ENCODE results near the gene SIRT3. TPM values are rescaled to one million over a fixed set of nuclear protein-coding genes. Genes with fewer than 3 reads are reported as not detected.

SIRT3 gene
- total and polyA plus RNA-seq, 2 of the 4 experiments (the other 2 are of a cell fraction): 5.4 to 18.6 TPM

DNA sequence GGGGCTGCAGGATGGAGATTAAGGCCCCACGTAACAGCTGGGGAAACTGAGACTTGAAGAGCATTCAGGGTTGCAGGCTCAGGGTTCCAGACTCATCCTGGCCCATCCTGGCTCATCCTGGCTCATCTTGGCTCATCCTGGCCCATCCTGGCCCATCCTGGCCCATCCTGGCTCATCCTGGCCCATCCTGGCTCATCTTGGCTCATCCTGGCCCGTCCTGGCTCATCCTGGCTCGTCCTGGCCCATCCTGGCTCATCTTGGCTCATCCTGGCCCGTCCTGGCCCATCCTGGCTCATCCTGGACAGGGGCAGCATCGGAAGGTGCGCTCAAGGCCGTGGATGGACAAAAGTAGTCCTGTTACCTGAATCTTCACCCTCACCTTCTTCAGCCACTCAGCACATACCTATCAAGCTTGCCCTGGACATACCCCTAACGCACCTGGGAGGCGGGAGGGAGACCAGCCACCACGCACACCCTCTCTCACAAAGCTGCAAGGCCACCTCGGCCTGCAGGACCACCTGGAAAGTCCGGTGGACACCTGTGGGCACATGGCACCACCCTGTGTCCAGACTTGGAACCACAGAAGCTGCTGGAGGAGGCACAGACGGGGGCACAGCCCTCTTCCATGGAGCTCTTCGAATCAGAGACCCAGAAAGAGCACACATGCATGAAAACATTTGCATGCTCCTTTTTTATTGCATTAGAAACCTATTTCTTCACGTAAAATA lies 21.8 kb upstream of the SIRT3 start:
- no peak overlapping the region for H3K18ac ChIP-seq (ENCODE audit: low read depth, low read length)
- H2BK5ac ChIP-seq (ENCODE audit: low read depth, low read length, poor library complexity, severe bottlenecking): no peak overlapping the region
- no peak overlapping the region for H3K14ac ChIP-seq (replicated peaks; ENCODE audit: low read depth, low read length)
- H3K9ac ChIP-seq (ENCODE audit: low read depth, low read length): no peak overlapping the region
- H3K23ac ChIP-seq (ENCODE audit: low read depth, low read length): no peak overlapping the region
- no peak overlapping the region for H4K5ac ChIP-seq (ENCODE audit: low read depth, low read length)
- no peak for TF ChIP-seq FOS (IDR thresholded peaks at IDR 0.05; ENCODE audit: low read depth, low read length)
- TF ChIP-seq CTCF (conservative IDR thresholded peaks at IDR 0.05; ENCODE audit: low read depth, low read length): peak; percentile 14; the same call in 1 of the 2 replicates
- peak; percentile 5; the same call in 1 of the 2 replicates for TF ChIP-seq RAD21 (IDR thresholded peaks at IDR 0.05; ENCODE audit: low read length)
- H3K4ac ChIP-seq (ENCODE audit: low read depth, low read length): no peak overlapping the region
- no peak for DNase-seq
- H2AK9ac ChIP-seq (replicated peaks; ENCODE audit: low read depth, low read length, poor library complexity): no peak overlapping the region
- H3K36me3 ChIP-seq (ENCODE audit: control insufficient read depth, insufficient read depth, low read length): peaks cover 9% of the 10 kb centered on the region
- H2BK120ac ChIP-seq (ENCODE audit: low read depth, low read length): no peak overlapping the region
- H2BK20ac ChIP-seq (ENCODE audit: low read depth, low read length): no peak overlapping the region
- BruUV-seq (replicated peaks): no TSS peak
- dilution Hi-C loops (cut with HindIII; ENCODE audit: low sequenced_read_pairs, unreplicated experiment) (no loop called here), intact Hi-C loops (cut with micrococcal nuclease) (no loop called here), in situ Hi-C loops (cut with MboI; ENCODE audit: low sequenced_read_pairs) (no loop called here)
- no peak overlapping the region for H4K8ac ChIP-seq (ENCODE audit: low read depth in 2 of 2, low read length in 2 of 2)
- ATAC-seq (ENCODE audit: low read depth): no peak
- H3K9me3 ChIP-seq (ENCODE audit: control insufficient read depth, insufficient read depth, low read length): no peaks in the 10 kb centered on the region
- no peaks in the 10 kb centered on the region; a peak in 1 of 4 replicates for H3K79me1 ChIP-seq (ENCODE audit: low read depth in 1 of 2, low read length in 2 of 2)
- 44% methylated on average over 2 of the region's 15 CpGs; no CpG with 5 or more reads in 1 of the 2 experiments for WGBS, 2 experiments (ENCODE audit: extremely low coverage in 2 of 2, insufficient read length in 1 of 2)
- H2AK5ac ChIP-seq (ENCODE audit: low read depth, low read length): no peak overlapping the region
- ChIA-PET CTCF (no interaction called here), POLR2A (ENCODE audit: unreplicated experiment) (no interaction called here)
- no peak overlapping the region for H3K27ac ChIP-seq (ENCODE audit: insufficient read depth, low read length)
- H3K4me3 ChIP-seq (ENCODE audit: insufficient read depth, low read depth, low read length): no peak overlapping the region
- no peaks in the 10 kb centered on the region for H3K4me1 ChIP-seq (ENCODE audit: control insufficient read depth, insufficient read depth, low read length)
- H3K27me3 ChIP-seq (ENCODE audit: control insufficient read depth, insufficient read depth, low read length): peaks cover 10% of the 10 kb centered on the region
- H3K9me1 ChIP-seq (ENCODE audit: insufficient read depth, low read length): no peaks in the 10 kb centered on the region; the same call in 1 of the 2 replicates
- H3K4me2 ChIP-seq (ENCODE audit: low read depth, low read length): no peak overlapping the region
- H4K20me1 ChIP-seq (ENCODE audit: insufficient read depth, low read length): no peaks in the 10 kb centered on the region; the same call in 1 of the 2 replicates
- H3K56ac ChIP-seq (ENCODE audit: extremely low read depth, insufficient read depth, low read length): no peak overlapping the region
- H4K91ac ChIP-seq (ENCODE audit: insufficient read depth, low read depth, low read length): no peak overlapping the region
- H2BK15ac ChIP-seq (ENCODE audit: low read depth, low read length): no peak overlapping the region
- H2AFZ ChIP-seq (replicated peaks; ENCODE audit: low read length, poor library complexity): no peak overlapping the region

Data from IMR-90 (cell line).